Activated CD8-positive, alpha-beta T cell treated with anti-CD3 and anti-CD28 coated beads for 36 hours (primary cell): ENCODE results near the gene FGFRL1. TPM values are rescaled to one million over a fixed set of nuclear protein-coding genes. Genes with fewer than 3 reads are reported as not detected.

Experiments
- ATAC-seq: fragments of 200-7000 bp; cut with Tn5 transposase; one replicate; pipeline ENCODE4 v1.10.0; 2021; ENCODE audit warnings: mild to moderate bottlenecking, moderate library complexity
- CTCF ChIA-PET: fragments of 350-600 bp; sonication (Branson Sonifier 250); formaldehyde crosslinking; loops from one replicate; lab custom pipeline; 2021; ENCODE audit warnings: antibody characterized with exemption; lab: Charles Lee
- POLR2A ChIA-PET: fragments of 350-600 bp; sonication (Branson Sonifier 250); formaldehyde crosslinking; loops from one replicate; lab custom pipeline; 2021; ENCODE audit warnings: antibody characterized with exemption; lab: Charles Lee
- DNase-seq: peaks from one replicate; pipeline ENCODE4 v3.0.0-alpha.2; 2020
- H3K27ac Mint-ChIP-seq: one replicate; pipeline ENCODE4 v1.8.0; 2021; ENCODE audit warnings: mild to moderate bottlenecking, mixed read lengths
- H3K27me3 Mint-ChIP-seq: one replicate; pipeline ENCODE4 v1.8.0; 2021; ENCODE audit warnings: mixed read lengths
- H3K36me3 Mint-ChIP-seq: one replicate; pipeline ENCODE4 v1.8.0; 2021; ENCODE audit warnings: low read depth, mixed read lengths
- H3K4me1 Mint-ChIP-seq: one replicate; pipeline ENCODE4 v1.8.0; 2021; ENCODE audit warnings: low read depth, mixed read lengths
- H3K4me3 Mint-ChIP-seq: one replicate; pipeline ENCODE4 v1.8.0; 2021; ENCODE audit warnings: mild to moderate bottlenecking, moderate library complexity, mixed read lengths
- H3K9me3 Mint-ChIP-seq: one replicate; pipeline ENCODE4 v1.8.0; 2021; ENCODE audit warnings: mixed read lengths
- intact Hi-C: fragments of 100-400 bp; cut with micrococcal nuclease; formaldehyde crosslinking; loops from one replicate; pipeline ENCODE4 v1.10.0; 2022
- total RNA-seq, 2 experiments: library from RNA; stranded (reverse); gene quantifications; one replicate each; pipeline ENCODE4 v1.2.3, GENCODE V29; 2021
- TF ChIP-seq, protein P1 (sequence below): fragments of 200-600 bp; IDR thresholded peaks from one replicate; pipeline ENCODE4 v1.8.0; 2022; ENCODE audit warnings: antibody characterized with exemption, mild to moderate bottlenecking

Gene FGFRL1
- total RNA-seq, 2 experiments from 2014 or later, result 16.2 to 18.0 TPM

DNA sequence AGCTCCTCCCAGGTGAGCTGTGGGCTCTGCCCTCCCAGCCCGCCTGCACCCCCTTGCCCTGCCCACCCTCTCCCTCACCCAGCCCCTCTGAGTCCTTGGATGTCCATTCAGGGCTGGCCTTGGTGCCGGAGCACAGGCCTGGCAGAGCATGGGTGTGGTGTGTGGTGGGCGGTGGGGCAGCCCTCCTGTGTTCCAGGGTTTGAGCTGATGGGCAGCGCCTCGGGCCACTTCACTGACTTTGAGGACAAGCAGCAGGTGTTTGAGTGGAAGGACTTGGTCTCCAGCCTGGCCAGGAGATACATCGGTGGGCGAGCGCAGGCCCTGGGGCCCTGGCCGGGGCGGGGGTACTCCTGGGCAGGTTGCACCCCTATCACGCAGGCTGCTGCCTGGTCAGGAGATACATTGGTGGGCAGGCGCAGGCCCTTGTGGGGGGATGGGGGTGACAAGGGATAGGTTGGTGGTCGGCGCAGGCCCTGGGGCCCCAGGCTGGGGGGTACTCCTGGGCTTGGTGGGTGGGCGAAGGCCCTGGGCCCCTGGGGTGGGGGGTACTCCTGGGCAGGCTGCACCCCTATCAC, 10.7 kb upstream of the FGFRL1 start:
- peaks cover 41% of the 10 kb centered on the region for H3K27me3 Mint-ChIP-seq
- no peak overlapping the region for H3K27ac Mint-ChIP-seq
- no peaks in the 10 kb centered on the region for H3K36me3 Mint-ChIP-seq
- intact Hi-C loops, result no loop called here
- ChIA-PET CTCF (no interaction called here), POLR2A (no interaction called here)
- TF ChIP-seq, protein P1, sequence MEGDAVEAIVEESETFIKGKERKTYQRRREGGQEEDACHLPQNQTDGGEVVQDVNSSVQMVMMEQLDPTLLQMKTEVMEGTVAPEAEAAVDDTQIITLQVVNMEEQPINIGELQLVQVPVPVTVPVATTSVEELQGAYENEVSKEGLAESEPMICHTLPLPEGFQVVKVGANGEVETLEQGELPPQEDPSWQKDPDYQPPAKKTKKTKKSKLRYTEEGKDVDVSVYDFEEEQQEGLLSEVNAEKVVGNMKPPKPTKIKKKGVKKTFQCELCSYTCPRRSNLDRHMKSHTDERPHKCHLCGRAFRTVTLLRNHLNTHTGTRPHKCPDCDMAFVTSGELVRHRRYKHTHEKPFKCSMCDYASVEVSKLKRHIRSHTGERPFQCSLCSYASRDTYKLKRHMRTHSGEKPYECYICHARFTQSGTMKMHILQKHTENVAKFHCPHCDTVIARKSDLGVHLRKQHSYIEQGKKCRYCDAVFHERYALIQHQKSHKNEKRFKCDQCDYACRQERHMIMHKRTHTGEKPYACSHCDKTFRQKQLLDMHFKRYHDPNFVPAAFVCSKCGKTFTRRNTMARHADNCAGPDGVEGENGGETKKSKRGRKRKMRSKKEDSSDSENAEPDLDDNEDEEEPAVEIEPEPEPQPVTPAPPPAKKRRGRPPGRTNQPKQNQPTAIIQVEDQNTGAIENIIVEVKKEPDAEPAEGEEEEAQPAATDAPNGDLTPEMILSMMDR, result no peak
- no peak for DNase-seq
- no peaks in the 10 kb centered on the region for H3K4me1 Mint-ChIP-seq
- ATAC-seq, result no peak
- H3K4me3 Mint-ChIP-seq, result no peak overlapping the region
- no peaks in the 10 kb centered on the region for H3K9me3 Mint-ChIP-seq

DNA sequence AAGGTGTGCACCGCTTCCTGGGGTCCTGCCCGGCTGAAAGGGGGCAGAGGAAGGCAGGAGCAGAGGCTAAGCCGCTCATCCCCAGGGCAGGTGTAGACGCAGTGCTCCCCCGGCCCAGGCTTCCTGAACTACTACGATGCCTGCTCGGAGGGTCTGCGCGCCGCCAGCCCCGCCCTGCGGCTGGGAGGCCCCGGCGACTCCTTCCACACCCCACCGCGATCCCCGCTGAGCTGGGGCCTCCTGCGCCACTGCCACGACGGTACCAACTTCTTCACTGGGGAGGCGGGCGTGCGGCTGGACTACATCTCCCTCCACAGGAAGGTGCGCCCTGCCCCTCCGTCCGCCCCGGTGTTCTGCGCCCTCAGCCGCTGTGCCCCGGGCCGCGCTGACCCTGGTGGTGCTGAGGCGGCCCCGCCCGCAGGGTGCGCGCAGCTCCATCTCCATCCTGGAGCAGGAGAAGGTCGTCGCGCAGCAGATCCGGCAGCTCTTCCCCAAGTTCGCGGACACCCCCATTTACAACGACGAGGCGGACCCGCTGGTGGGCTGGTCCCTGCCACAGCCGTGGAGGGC, 9.8 kb upstream of the FGFRL1 start:
- ChIA-PET POLR2A (interaction anchor here (1.3 to 1.6 kb wide), 2 partner anchors 8 to 70 kb away, joined by 3 to 4 read pairs; partner anchors contain the start of genes GAK and TMEM175), CTCF (interaction anchor here (2.0 kb wide), 1 partner anchor 14 kb away, joined by 5 read pairs; no protein-coding TSS in a partner anchor)
- no peaks in the 10 kb centered on the region for H3K9me3 Mint-ChIP-seq
- no peaks in the 10 kb centered on the region for H3K36me3 Mint-ChIP-seq
- TF ChIP-seq, protein P1, result no peak
- ATAC-seq, result no peak
- no peaks in the 10 kb centered on the region for H3K4me1 Mint-ChIP-seq
- H3K27ac Mint-ChIP-seq, result no peak overlapping the region
- peaks cover 45% of the 10 kb centered on the region for H3K27me3 Mint-ChIP-seq
- no peak for DNase-seq
- no peak overlapping the region for H3K4me3 Mint-ChIP-seq
- intact Hi-C loops, result no loop called here

DNA sequence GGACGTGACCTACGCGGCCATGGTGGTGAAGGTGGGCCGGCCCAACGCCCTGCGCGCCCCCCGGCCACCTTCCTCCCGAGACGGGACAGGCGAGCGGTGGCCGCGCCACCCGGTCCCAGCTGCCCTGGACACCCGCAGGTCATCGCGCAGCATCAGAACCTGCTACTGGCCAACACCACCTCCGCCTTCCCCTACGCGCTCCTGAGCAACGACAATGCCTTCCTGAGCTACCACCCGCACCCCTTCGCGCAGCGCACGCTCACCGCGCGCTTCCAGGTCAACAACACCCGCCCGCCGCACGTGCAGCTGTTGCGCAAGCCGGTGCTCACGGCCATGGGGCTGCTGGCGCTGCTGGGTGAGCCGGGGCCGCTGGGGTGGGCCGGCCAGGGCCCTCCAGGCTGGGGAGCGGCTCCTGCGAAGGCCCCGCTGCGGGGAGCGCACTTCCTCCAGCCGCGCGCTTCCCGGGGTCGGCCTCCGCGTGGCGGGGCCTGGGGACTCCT, 9.2 kb upstream of the FGFRL1 start:
- Mint-ChIP-seq H3K4me3 (no peak overlapping the region), H3K27me3 (peaks cover 50% of the 10 kb centered on the region), H3K36me3 (no peaks in the 10 kb centered on the region), H3K4me1 (no peaks in the 10 kb centered on the region), H3K27ac (no peak overlapping the region), H3K9me3 (peaks cover 2% of the 10 kb centered on the region)
- ATAC-seq (peak; percentile 24), DNase-seq (no peak)
- intact Hi-C loops, result no loop called here
- ChIA-PET CTCF (interaction anchor here (2.0 kb wide), 1 partner anchor 15 kb away, joined by 5 read pairs; no protein-coding TSS in a partner anchor), POLR2A (interaction anchor here (0.6 to 1.6 kb wide), 4 partner anchors 8 to 528 kb away, joined by 3 to 4 read pairs (median 4); partner anchors contain the start of genes GAK and TMEM175)
- TF ChIP-seq, protein P1, result no peak

DNA sequence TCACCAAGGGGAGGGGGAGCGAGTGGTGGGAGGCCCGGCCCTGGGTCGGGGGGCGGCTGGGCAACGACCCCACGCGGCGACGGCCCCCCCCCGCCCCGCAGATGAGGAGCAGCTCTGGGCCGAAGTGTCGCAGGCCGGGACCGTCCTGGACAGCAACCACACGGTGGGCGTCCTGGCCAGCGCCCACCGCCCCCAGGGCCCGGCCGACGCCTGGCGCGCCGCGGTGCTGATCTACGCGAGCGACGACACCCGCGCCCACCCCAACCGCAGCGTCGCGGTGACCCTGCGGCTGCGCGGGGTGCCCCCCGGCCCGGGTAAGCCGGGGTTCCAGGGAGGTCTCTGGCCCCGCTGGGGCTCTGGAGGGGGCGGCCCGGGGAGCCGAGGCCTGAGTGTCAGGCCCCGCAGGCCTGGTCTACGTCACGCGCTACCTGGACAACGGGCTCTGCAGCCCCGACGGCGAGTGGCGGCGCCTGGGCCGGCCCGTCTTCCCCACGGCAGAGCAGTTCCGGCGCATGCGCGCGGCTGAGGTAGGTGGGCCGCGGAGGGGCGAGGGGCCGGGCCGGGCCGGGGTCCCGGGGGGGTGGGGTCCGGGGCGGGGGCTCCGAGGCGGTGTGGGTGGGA, 8.7 kb upstream of the FGFRL1 start:
- Mint-ChIP-seq H3K27ac (no peak overlapping the region), H3K36me3 (no peaks in the 10 kb centered on the region), H3K9me3 (peaks cover 2% of the 10 kb centered on the region), H3K4me3 (no peak overlapping the region), H3K27me3 (peaks cover 54% of the 10 kb centered on the region), H3K4me1 (no peaks in the 10 kb centered on the region)
- TF ChIP-seq, protein P1, result no peak
- ATAC-seq, result no peak
- ChIA-PET POLR2A (interaction anchor here (0.6 to 1.6 kb wide), 4 partner anchors 9 to 529 kb away, joined by 3 to 4 read pairs (median 4); partner anchors contain the start of genes GAK and TMEM175), CTCF (interaction anchor here (2.0 kb wide), 1 partner anchor 15 kb away, joined by 5 read pairs; no protein-coding TSS in a partner anchor)
- DNase-seq, result no peak
- intact Hi-C loops, result no loop called here
